Camera-type eye (tissue), 1 donor: ENCODE data around the gene SLC22A6. TPM values are rescaled to one million over a fixed set of nuclear protein-coding genes. Genes with fewer than 3 reads are reported as not detected.

Experiments used
- total RNA-seq: library from RNA; depleted of rRNA; stranded (reverse); fragments of >200 nt; gene quantifications from one replicate; pipeline ENCODE4 v1.2.3, GENCODE V29; 2014

The SLC22A6 gene
- total RNA-seq = 0.88 TPM

GRCh38 chr11:62984451-62984991 is at the start of gene SLC22A6:
Gene SLC22A6 (minus strand): TSS chr11:62984967. CDS start chr11:62984690, 277 bp downstream.

GRCh38 chr11:63015521-63016215 is 30.9 kb upstream of the SLC22A6 start, which contains the start of gene SLC22A8:
Gene SLC22A8 (minus strand): TSS chr11:63015841. CDS start chr11:63014958, 883 bp downstream.

Other genes starting within 250 kb of the SLC22A6 start
- gene ZBTB3, start 230.8 kb downstream of the SLC22A6 start, total RNA-seq = 15.2 TPM
- gene POLR2G, start 223.4 kb downstream of the SLC22A6 start, total RNA-seq = 58.8 TPM
- gene TAF6L, start 213.6 kb downstream of the SLC22A6 start, total RNA-seq = 20.5 TPM
- gene TMEM179B, start 197.6 kb downstream of the SLC22A6 start, total RNA-seq = 20.0 TPM
- 19.8 TPM for gene TMEM223, start 193.0 kb downstream of the SLC22A6 start, total RNA-seq
- 67.8 TPM for gene NXF1, start 179.5 kb downstream of the SLC22A6 start, total RNA-seq
- 38.0 TPM for gene STX5, start 152.9 kb downstream of the SLC22A6 start, total RNA-seq
- not detected for gene TEX54, start 152.1 kb downstream of the SLC22A6 start, total RNA-seq
- gene WDR74, start 145.4 kb downstream of the SLC22A6 start, total RNA-seq = 25.9 TPM
- 115 TPM for gene SLC3A2, start 104.1 kb downstream of the SLC22A6 start, total RNA-seq
- gene CHRM1, start 63.6 kb downstream of the SLC22A6 start, total RNA-seq = 0.71 TPM
- gene SLC22A8, start 30.9 kb upstream of the SLC22A6 start, total RNA-seq = 8.5 TPM
- gene SLC22A24, start 159.3 kb upstream of the SLC22A6 start, total RNA-seq = not detected